ENCODE results near the gene MORN1.

MORN1 gene

DNA sequence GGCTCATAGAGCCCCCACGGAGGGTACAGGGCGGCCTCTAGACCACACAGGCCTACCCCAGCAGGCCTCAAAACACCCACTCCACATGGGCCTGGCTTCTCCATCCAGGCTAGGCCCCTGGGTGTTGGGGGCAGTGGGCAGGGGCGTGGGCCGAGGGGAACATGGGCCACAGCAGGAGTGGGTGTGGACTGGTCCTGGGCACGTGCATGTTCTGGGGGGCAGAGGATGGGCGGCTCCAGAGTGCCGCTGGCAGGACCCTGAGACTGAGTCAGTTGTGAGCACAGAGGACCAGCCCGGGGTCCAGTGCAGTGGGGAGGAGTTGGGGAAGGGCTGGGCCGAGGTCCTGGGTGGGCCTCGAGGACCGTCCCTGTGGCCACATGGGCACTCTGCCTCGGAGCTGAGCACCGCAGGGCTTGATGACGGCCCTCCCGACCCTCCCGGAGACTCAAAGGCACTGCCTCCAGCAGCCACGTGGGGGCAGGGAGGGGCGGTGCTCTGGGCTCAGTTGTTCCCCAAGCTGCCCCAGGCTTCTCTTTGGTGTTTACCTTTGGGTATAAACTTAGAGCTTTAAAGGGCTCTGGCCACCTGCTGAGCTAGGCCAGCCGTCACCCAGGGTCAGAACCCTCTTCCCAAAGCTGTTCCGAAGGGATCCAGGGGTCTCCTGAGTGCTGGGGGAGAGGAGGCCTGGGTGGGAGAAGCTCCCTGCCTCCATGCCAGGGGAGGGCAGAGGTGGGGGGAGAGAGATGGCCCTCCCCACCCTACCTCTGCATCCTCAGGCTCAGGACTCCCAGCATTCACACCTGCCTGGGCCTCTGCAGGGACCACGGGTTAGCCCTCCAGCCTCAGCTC, 79.9 kb downstream of the MORN1 start:
- TF ChIP-seq, protein P1, sequence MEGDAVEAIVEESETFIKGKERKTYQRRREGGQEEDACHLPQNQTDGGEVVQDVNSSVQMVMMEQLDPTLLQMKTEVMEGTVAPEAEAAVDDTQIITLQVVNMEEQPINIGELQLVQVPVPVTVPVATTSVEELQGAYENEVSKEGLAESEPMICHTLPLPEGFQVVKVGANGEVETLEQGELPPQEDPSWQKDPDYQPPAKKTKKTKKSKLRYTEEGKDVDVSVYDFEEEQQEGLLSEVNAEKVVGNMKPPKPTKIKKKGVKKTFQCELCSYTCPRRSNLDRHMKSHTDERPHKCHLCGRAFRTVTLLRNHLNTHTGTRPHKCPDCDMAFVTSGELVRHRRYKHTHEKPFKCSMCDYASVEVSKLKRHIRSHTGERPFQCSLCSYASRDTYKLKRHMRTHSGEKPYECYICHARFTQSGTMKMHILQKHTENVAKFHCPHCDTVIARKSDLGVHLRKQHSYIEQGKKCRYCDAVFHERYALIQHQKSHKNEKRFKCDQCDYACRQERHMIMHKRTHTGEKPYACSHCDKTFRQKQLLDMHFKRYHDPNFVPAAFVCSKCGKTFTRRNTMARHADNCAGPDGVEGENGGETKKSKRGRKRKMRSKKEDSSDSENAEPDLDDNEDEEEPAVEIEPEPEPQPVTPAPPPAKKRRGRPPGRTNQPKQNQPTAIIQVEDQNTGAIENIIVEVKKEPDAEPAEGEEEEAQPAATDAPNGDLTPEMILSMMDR (conservative IDR thresholded peaks at IDR 0.05; ENCODE audit: low read length) = no peak
- TF ChIP-seq EZH2phosphoT487 (IDR thresholded peaks at IDR 0.05; ENCODE audit: borderline replicate concordance) = no peak
- H3K4me1 ChIP-seq (ENCODE audit: insufficient read depth, low read length, poor library complexity, severe bottlenecking) = peaks cover 7% of the 10 kb centered on the region
- no peak overlapping the region for H3K9ac ChIP-seq (ENCODE audit: low read depth, low read length, poor library complexity, severe bottlenecking)
- no peaks in the 10 kb centered on the region for H3K9me3 ChIP-seq (ENCODE audit: insufficient read depth, low read depth, low read length)
- no peaks in the 10 kb centered on the region for H3K27me3 ChIP-seq (ENCODE audit: insufficient read depth, low read length, poor library complexity, severe bottlenecking)
- no peaks in the 10 kb centered on the region for H3K79me2 ChIP-seq (ENCODE audit: insufficient read depth, low read length)
- H3K4me2 ChIP-seq (ENCODE audit: low read depth, low read length, poor library complexity, severe bottlenecking) = no peak overlapping the region
- H3K4me3 ChIP-seq (ENCODE audit: low read length, poor library complexity, severe bottlenecking) = no peak overlapping the region
- H3F3A ChIP-seq (ENCODE audit: low read depth) = no peaks in the 10 kb centered on the region
- H3K9me2 ChIP-seq (replicated peaks; ENCODE audit: low read depth, low read length) = no peaks in the 10 kb centered on the region
- no peak overlapping the region for H2AFZ ChIP-seq (ENCODE audit: low read length)
- H3K36me3 ChIP-seq (ENCODE audit: insufficient read depth, low read length) = peaks cover 23% of the 10 kb centered on the region; the same call in 1 of the 2 replicates
- H4K20me1 ChIP-seq (ENCODE audit: insufficient read depth, low read length, poor library complexity, severe bottlenecking) = no peaks in the 10 kb centered on the region

DNA sequence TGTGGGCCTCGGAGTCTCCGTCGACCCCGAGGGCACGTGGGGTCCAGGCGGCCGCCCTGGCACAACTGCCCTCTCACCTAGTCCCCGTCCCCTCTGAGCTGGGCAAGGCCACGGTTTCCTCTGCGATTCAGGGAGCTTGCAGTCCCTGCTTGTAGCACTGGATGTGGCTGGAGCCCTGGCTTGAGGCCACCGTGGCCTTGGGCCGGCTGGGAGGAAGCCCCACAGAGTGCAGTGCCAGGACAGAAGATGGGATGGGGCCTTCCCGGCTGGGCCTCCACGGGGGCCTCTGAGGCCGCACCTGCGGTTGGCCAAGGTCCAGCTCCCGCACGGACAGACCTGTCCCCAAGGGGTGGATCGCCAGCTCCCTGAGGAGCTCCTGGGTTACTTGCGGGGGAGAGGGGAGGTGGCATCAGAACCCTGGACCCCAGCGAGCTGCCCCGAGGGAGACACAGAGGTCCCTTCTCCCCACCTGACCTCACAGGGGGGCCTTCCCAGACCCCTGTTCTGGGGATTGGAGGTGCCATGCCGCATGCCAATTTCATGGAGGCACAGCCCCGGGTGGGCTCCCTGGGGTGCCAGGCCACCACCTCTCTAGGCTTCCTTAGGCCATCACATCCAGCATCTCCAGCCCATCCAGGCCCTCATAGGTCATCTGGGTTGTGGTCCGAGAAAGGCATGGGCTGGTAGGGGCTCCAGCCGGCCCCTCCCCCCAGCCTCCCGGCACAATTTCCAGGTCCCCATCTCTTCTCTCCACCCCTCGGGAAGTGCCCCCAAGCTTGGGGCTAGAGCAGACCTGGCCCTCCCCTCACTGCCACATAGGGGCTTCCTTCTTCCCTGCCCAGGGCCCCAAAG, 80.8 kb downstream of the MORN1 start:
- H3K9me2 ChIP-seq (replicated peaks; ENCODE audit: low read depth, low read length) = no peaks in the 10 kb centered on the region
- no peaks in the 10 kb centered on the region for H4K20me1 ChIP-seq (ENCODE audit: insufficient read depth, low read length, poor library complexity, severe bottlenecking)
- no peak overlapping the region for H3K4me3 ChIP-seq (ENCODE audit: low read length, poor library complexity, severe bottlenecking)
- no peaks in the 10 kb centered on the region for H3K27me3 ChIP-seq (ENCODE audit: insufficient read depth, low read length, poor library complexity, severe bottlenecking)
- no peak overlapping the region for H3K4me2 ChIP-seq (ENCODE audit: low read depth, low read length, poor library complexity, severe bottlenecking)
- H3K36me3 ChIP-seq (ENCODE audit: insufficient read depth, low read length) = peaks cover 31% of the 10 kb centered on the region; the same call in 1 of the 2 replicates
- peaks cover 4% of the 10 kb centered on the region for H3K4me1 ChIP-seq (ENCODE audit: insufficient read depth, low read length, poor library complexity, severe bottlenecking)
- H3K9ac ChIP-seq (ENCODE audit: low read depth, low read length, poor library complexity, severe bottlenecking) = no peak overlapping the region
- no peaks in the 10 kb centered on the region for H3K79me2 ChIP-seq (ENCODE audit: insufficient read depth, low read length)
- H3K9me3 ChIP-seq (ENCODE audit: insufficient read depth, low read depth, low read length) = no peaks in the 10 kb centered on the region
- H3F3A ChIP-seq (ENCODE audit: low read depth) = no peaks in the 10 kb centered on the region
- no peak overlapping the region for H2AFZ ChIP-seq (ENCODE audit: low read length)
- no peak for TF ChIP-seq EZH2phosphoT487 (IDR thresholded peaks at IDR 0.05; ENCODE audit: borderline replicate concordance)
- TF ChIP-seq, protein P1 (conservative IDR thresholded peaks at IDR 0.05; ENCODE audit: low read length) = no peak

DNA sequence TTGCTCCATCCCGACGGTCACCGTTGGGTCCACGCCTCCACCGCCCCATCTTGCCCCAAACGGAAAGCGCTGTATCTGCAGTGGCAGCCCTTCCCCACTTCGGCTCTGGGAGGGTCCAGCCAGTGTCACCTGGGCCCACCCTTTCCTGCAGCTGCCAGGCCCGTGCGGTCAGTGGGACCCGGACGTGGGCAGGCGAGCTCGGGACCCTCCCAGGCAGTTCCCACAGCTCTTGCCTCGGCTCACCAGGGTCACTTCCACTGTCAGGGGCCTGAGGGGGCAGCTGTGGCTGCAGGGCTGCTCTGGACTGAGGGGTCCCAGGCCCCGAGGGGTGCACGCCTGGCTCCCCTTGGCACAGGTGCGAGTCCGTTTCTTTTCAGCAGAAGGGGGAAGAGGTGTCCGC, 82.5 kb downstream of the MORN1 start:
- H3K9ac ChIP-seq (ENCODE audit: low read depth, low read length, poor library complexity, severe bottlenecking) = no peak overlapping the region
- no peaks in the 10 kb centered on the region for H3K27me3 ChIP-seq (ENCODE audit: insufficient read depth, low read length, poor library complexity, severe bottlenecking)
- H3K4me2 ChIP-seq (ENCODE audit: low read depth, low read length, poor library complexity, severe bottlenecking) = no peak overlapping the region
- H3K4me3 ChIP-seq (ENCODE audit: low read length, poor library complexity, severe bottlenecking) = no peak overlapping the region
- H3K4me1 ChIP-seq (ENCODE audit: insufficient read depth, low read length, poor library complexity, severe bottlenecking) = no peaks in the 10 kb centered on the region
- TF ChIP-seq EZH2phosphoT487 (IDR thresholded peaks at IDR 0.05; ENCODE audit: borderline replicate concordance) = no peak
- TF ChIP-seq, protein P1 (conservative IDR thresholded peaks at IDR 0.05; ENCODE audit: low read length) = no peak
- H3K9me3 ChIP-seq (ENCODE audit: insufficient read depth, low read depth, low read length) = no peaks in the 10 kb centered on the region
- no peaks in the 10 kb centered on the region for H3K79me2 ChIP-seq (ENCODE audit: insufficient read depth, low read length)
- H3F3A ChIP-seq (ENCODE audit: low read depth) = no peaks in the 10 kb centered on the region
- H4K20me1 ChIP-seq (ENCODE audit: insufficient read depth, low read length, poor library complexity, severe bottlenecking) = no peaks in the 10 kb centered on the region
- no peak overlapping the region for H2AFZ ChIP-seq (ENCODE audit: low read length)
- peaks cover 47% of the 10 kb centered on the region; the same call in 1 of the 2 replicates for H3K36me3 ChIP-seq (ENCODE audit: insufficient read depth, low read length)
- H3K9me2 ChIP-seq (replicated peaks; ENCODE audit: low read depth, low read length) = no peaks in the 10 kb centered on the region
